A204.1 (cell line): ENCODE results near the gene TSPEAR.

Source experiments
- FAIRE-seq: peaks from 2 replicates; lab custom pipeline; 2012; peaks lifted over from hg19 to GRCh38; lab: Jason Lieb, UNC

TSPEAR gene

DNA sequence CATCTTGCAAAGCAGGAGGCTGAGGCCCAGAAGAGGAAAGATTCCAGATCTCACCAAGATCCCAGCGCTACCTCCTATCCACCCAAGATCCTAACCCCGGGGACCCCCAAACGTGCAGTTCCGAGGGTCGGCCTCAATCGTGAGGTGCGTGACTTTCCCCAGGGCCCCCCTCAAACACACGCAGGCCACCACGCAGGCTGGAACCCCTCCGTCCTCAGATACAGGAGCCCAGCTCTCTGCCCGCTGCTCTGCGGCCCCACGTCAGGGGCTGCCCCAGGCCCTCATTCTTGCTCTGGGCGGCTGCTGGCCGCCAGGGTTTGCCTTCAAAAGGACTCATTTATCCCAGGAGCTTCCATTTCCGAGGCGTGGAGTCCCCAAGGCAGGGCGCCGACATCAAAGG is 211.3 kb downstream of the TSPEAR start:
- no peak for FAIRE-seq

DNA sequence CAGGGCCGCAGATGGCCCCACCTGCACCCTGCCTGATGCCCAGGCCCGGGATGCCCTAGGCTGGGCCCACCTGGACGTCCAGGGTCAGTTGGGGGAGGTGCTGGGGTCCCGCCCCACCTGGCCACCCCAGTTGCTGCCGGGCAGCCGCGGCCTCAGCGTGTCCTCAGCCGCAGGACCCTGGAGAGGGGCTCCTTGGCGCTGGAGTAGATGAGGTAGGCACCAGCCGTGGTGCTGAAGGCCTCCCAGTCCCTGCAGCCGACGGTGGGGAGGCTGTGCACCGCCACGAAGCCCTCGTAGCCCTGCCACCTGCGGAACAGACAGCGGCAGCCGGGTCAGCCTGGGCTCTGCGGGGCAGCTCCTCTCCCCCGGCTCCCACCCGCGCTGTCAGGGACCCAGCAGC is 211.7 kb downstream of the TSPEAR start:
- FAIRE-seq: no peak

DNA sequence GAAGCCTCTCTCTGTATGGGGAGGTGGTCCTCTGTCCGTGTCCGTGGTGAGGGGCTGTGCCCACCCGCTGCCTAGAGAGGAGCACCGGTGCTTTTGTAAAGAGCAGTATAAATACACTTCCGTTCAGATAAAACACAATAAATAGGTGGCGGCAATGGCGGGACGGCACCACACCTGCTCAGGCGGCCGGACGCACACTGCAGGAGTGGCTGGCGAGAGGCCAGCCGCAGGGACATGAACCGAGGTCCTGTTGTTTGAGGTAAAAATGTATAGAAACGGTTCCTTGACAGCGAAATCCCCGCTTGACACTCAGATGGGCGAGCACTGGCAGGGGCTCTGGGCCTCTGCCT is 212.2 kb downstream of the TSPEAR start:
- FAIRE-seq: no peak

DNA sequence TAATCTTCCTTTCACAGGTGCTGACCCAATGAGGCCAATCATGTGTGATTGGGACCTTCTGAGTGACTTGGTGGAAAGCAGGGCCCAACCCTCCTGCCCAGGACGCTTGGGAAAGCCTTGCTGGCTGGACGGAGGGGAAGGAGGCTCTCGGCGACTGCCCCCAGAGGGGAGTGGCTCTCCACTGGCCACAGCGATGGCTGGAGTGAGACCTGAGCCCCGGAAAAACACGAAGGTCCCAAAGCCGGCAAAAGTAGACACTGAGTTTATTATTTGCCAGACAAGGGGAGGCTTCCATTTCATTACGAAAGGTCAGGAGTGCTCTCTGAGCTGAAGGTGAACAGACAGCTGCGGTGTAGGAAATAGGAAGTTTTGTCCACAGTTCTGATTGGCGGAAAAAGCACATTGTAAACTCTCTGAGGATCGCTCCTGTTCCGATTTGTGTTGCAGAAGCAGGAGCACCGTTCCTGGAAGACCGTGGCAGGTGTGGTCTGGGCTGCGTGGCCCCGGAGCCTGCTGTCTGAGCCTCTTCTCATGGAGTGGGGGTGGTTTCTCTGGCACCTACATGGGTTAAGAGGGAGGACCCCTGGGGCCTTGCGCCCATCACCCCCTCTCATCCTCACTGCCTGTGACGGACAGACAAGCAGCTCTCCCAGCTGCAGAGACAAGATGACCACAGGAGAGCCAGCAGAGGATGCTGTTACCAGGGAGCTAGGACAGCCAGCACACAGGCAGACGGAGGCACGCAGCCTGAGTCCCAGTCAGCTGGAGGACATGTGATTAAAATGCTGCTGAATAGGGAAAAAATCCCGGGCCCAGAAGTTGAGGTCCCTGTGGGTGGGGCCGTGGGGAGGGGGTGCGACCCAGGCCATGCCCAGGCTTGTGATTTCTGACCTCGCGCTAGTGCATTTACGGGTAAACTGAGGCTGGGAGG is 212.8 kb downstream of the TSPEAR start:
- no peak for FAIRE-seq

DNA sequence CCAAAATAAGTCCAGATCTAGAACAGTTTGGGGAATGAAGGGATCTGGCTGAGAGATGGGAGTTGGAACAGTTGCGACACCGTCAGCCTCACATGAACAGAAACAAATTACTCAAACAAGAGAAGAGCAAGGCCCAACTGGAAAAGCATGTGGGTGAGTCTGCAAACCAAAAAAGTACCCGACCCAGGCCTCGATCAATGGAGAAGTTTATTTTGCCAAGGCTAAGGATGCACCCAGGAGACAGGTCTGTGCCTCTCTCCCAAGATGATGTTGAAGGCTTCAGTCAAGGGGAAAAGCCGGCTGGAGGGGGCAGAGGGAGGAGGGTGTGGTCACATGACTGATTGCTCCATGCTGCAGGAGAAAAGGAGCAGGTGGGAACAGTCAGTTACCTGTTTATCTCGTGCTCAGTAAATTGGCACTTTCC is 213.7 kb downstream of the TSPEAR start:
- FAIRE-seq: no peak

DNA sequence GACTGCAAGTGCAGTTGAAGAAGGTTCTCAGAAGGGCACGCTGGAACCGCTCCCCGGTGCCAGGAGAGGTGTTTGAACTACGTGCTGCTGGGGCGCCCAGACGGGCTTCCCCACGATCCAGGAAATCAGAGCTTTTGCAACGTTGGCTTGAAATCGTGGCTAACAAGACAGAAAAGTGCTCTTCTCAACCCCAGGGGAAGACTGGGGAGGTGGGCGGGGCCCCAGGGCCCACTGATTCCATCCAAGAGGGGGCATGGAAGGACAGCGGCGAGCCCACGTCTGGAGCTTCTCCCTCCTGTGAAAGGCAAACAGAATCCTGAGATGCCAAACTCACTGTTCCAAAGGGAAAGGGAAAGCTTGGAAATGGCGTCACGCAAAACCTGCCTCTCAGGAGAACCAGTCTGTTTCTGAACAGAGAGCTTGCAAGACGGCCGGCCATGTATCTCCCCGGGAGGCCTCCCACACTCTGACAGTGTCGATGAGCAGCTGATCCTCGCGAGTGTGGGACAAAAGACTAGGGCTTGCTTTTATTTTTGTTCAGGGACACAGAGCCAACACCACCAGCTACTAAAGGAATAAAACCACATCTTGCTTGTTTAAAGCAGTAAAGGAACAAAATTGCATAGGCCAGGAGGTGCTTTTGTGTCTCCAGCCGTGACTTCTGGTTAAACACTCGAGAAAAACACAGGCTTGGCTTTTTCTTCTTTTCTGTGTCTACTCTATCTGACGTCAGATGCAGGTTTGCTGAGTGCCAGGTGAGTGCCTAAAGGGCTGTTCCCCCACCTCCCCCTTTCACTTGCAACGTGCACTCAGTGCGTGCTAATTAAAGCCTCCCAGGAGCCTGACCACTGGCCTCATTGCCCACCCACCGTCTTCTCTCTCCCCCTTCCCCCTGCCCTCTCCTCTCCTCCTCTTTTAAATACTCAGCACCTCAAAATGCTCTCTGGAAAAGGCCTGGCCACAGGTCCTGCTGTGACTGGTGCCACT is 214.5 kb downstream of the TSPEAR start:
- no peak for FAIRE-seq

DNA sequence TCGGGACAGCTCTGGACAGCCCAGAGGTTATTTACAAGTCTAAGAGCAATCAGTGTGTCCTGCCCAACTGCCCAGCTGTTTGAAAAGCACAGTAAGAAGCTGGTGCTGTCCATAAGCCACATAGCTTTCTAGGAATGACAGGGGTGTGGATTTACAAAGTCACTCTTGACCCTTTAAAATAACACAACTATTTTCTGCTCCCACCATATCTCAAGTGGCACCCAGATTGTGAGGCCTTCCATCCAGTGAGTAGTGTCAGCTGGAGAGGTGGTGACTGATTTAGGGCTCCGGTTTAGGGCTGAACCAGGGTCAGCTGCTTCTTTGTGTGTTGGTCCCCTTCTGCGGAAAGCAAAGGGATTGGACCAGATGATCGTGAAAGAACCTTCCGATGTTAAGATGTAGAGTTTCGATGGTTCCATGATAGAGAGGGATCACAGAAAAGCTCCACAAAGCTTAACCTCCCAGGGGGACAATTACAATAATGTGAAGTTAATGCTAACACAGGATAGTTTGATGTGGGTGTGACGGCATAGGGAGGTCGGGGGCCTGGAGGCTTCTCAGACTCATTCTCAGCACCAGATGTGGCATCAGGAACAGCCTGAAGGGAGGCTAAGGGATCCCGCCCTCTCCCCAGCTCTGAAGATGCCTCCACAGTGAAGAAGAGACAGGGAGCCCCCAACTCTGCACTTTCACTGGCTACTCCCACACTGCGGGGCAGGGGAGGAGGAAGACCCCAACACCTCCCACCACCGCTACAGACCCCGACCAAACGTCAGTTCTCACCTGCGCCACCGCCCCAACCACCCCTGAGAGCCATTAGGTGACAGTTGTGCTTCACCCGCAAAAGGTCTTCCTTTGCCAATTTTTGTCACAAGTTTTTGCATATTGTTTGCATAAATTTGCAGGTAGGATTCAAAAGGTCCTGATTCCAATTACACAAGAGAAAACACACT is 215.5 kb downstream of the TSPEAR start:
- FAIRE-seq: no peak

DNA sequence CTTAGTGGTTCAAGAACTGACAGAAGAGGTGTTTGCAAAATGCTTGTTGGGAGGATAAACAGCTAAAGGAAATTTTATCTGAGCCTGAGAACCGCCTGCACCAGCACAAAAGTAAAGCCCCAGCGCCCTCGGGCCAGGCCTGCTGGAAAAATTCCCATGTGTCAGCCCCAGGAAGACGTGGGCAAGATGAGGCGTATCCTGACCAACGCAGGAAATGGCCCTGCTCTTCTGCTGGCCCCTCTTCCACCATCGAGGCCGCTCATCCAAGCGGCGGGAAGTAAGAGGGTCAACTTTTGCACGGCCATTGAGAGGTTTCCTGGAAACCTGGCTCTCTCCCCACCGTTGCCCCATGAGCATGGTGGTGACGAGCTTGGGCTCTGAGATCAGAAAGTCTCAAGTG is 216.4 kb downstream of the TSPEAR start:
- FAIRE-seq: no peak

DNA sequence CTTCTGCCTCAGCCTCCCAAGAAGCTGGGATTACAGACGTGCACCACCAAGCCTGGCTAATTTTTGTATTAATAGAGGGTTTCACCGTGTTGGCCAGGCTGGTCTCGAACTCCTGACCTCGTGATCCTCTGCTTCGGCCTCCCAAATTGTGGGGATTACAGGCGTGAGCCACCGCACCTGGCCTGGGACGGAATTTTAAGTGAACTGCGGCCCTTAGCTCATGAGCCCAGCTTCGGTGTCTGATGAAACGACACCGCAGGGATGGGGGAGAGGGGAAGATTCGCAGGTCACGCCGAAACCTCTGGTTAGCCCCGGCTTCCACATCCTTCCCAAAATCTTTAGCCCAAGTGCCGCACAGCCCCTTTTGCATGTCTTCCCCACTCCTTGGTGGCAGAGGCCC is 217.0 kb downstream of the TSPEAR start:
- FAIRE-seq: no peak

DNA sequence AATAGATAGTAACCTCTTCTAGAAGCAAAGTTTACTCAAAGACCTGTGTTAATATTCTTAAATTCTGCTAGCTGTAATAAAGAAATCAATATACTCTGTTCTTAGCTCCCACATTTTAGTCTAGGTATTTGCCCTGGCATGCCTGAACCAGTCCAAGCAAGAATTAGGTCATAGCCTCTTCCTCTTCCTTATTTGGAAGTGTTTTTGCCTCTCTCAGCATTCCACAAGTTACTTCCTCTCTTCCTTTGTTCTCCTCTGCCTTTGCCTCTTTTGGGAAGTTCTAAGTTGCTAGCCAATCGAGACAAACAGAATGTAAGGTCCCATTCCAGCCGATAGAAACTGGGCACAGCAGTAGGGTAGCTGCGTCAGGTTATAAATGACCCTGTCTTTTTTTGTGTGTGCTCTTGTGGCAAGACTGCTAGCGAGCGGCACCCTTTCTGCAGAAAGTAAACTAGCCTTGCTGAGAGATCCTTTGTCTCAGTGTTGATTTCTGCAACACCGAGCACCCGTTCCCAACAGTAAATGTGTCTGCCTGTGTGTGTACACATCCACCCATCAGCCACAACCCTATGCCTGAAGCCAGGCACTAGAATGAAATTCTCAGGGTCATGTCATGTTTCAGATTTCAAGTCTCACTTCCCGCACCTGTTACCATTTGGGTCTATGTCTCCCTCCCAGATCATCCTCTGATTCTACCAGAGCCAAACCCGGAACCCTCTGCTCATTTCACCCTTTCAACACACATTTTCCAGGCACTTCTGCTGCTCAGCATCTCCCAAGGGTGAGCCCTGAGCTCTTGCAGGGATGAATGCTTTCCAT is 218.6 kb downstream of the TSPEAR start:
- FAIRE-seq: no peak

DNA sequence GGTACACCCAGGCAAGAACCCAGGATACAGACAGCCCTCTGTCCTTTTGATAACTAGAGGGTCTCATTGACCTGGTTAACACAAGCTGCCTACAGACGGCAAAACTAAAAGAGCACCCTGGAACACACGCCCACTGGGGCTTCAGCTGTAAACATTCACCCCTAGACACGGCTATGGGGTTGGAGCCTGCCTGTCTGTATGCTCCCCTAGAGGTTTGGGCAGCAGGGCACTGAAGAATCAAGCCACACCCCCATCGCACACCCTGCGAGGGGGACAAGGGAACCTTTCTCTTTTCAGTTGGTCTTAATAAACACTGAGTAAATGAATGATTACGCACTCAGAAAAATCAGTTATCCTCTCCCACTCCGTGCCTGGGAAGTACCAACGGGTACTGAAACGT is 220.6 kb downstream of the TSPEAR start:
- FAIRE-seq: no peak

DNA sequence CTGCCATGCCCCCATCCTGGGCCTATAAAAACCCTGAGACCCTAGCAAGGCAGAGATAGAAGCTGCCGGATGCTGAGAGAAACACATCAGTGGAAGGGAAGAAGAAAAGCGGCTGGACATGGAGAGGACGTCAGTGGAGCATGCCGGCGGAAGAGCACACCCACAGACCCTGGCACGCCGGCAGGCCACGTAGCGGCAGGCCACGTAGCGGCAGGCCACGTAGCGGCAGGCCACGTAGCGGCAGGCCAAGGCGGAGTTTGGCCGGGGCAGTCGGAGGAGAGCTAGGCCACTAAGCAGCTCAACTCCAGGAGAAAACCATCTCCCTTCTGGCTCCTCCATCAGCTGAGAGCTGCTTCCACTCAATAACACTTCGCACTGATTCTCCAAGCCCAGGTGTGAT is 221.0 kb downstream of the TSPEAR start:
- no peak for FAIRE-seq

DNA sequence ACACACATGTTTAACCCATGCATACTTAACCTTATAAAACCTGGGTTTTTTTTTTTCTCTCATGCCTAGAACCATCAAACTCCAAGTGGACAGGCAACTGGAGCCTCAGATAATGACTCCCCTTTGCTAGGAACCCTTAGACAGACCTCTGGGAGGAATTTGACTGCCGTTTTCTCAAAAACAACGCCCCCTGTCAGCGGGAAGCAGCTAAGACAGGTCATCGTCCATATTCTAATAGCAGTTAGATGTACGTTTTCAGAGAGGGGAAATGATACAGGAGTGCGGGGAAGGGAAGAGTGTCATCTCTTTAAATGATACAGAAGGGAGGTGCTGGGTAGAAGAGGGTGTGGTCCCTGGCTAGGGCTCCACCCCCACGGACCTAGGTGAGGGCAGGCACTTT is 221.4 kb downstream of the TSPEAR start:
- no peak for FAIRE-seq

DNA sequence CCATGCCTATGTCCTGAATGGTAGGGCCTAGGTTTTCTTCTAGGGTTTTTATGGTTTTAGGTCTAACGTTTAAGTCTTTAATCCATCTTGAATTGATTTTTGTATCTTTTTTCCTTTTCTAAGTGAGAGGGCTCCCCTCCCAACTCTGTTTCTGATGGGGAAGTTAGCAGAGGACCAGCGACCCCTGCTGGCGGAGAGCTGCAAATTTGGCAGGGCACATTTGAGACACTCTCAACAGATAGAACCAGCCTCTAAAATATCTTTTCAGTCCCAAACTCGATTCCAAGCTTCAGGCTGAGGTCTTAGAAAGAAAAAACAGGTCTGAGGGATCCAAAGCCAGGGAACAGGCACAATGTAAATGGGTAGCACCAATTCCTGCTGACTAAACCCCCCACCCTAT is 223.5 kb downstream of the TSPEAR start:
- no peak for FAIRE-seq

DNA sequence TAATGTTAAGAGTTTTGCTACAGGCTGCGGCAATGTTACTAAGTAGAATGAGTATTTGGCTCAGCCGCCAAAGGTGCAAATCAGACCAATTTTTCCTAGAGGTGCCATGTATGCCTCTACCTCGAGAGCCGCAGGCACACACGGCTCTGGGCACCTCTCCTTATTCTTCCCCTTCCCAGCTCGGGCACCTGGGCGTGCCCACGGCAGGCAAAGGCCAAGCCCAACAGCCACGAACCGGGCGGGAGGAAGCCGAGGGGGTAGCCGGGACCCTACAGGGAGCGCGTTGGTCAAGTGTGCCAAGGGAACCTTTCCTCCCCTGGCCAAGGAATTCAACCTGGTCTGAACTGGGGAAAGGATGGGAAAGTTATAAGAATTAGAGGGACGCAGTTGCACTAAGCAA is 225.1 kb downstream of the TSPEAR start:
- no peak for FAIRE-seq

DNA sequence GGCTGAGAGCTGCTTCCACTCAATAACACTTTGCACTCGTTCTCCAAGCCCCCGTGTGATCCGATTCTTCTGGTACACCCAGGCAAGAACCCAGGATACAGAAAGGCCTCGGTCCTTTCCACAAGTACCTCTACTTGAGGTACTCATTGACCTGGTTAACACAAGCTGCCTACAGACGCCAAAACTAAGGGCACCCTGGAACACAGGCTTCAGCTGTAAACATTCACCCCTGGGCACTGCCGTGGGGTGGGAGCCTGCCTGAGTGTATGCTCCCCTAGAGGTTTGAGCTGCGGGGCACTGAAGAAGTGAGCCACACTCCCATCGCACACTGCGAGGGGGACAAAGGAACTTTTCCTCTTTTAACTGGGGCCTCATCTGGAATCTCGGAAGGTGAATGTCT is 225.6 kb downstream of the TSPEAR start:
- no peak for FAIRE-seq

DNA sequence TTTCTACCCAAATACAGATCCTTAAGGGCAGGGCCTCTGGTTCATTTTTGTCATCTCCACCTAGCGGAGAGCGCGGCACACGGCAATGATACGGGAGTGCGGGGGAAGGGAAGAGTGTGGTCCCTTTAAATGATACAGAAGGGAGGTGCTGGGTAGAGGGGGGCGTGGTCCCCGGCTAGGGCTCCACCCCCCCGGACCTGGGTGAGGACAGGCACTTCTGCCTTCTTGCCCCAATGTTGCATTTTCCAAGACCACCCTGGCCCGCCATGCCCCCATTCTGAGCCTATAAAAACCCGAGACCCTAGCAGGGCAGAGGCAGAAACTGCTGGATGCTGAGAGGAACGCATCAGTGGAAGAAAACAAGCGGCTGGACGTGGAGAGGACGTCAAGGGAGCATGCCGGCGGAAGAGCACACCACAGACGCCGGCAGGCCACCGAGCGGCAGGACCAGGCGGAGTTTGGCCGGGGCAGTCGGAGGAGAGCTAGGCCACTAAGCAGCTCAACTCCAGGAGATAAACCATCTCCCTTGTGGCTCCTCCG is 226.0 kb downstream of the TSPEAR start:
- no peak for FAIRE-seq

DNA sequence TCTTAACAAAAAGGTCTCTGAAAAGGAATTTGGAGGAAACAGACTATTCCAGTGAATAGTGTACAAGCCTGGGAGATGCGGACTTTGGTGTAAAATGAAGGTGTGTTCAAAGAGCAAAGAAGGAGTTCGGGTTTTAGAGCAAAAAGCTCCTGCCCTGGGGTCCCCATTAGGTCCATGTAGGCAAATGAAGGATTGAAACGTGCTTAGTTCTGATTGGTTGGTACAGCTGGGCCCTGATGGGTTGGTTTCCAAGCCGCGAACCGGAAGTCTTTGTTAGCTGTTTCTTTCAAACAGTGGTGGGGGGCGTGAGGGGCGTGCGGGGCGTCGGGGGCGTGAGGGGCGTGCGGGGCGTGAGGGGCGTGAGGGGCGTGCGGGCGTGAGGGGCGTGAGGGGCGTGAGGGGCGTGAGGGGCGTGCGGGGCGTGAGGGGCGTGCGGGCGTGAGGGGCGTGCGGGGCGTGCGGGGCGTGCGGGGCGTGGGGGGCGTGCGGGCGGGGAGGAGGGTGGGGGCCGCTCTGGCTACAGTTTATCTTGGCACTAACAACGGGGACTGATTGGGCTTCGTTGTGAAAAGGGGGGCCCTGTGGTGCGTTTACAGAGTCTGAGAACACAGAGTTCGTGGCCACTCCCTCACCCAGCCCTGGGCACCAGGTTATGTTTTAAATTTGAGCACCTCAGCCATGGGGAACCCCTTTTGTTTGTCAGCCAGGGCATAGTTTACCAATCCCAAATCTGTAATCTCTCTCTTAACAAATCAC is 226.7 kb downstream of the TSPEAR start:
- FAIRE-seq: no peak

DNA sequence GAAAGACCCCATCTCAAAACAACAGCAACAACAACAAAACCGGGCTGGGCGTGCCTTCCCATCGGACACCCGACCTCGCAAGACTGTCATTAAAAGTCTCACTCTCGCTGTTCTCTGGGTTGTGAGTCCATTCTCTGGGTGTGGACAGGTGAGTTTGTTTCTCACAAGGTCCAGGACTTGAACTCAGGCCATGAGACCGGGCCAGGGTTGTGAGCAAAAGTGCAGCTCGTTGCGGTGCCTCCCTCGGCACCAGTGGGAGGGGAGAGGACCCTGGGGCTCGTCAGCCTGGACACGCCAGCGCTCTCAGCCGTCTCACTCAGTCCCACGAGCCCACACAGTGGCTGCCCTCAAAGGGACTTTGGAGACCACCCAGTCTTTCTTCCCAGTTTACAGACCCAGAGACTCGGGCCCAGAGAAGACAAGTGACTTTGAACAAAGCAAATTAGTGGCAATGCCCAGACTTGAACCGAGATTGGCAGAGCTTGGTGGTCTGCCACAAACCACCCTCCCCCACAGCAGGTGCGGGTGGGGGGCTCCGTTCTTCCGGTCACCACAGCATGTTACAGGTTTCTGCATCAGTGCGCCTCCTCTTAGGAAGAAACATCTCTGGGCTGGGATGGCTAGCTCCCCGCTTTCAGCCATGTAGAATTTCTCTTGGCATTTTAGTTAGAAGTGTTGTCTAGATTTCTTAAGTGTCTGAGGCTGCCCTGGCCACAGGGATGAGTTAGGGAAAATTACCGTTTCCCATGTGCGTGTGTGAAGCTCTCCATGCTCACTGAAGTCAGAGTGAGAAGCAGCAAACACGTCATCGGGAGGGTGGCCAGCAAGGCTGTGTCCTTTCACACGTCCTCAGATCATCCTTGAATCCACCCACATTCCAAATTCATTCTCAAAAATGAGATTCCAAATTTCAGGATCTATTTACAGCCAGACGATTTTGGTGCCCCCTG is 227.8 kb downstream of the TSPEAR start:
- no peak for FAIRE-seq
